LoVo (cell line): ENCODE data around the gene PPARD.
"Not testable (repeated sequence)": the region's sequence is repeated elsewhere in the genome, so short reads cannot be mapped to it uniquely, and the experiment has no call there.

Experiments
- DNase-seq: peaks from one replicate; pipeline ENCODE4 v3.0.0-alpha.2; 2016; ENCODE audit warnings: low spot score

PPARD gene

GRCh38 chr6:35438378-35439065 lies 96.2 kb downstream of the PPARD start:
- DNase-seq: not testable (repeated sequence)

- DNase-seq: no peak
Measured at GRCh38 chr6:35439308-35439707, 97.0 kb downstream of the PPARD start.

- DNase-seq: no peak
Measured at GRCh38 chr6:35441205-35441604, 98.8 kb downstream of the PPARD start.

- no peak for DNase-seq
Measured at GRCh38 chr6:35441642-35442041, 99.3 kb downstream of the PPARD start.

GRCh38 chr6:35442693-35443092 lies 100.3 kb downstream of the PPARD start:
- no peak for DNase-seq

GRCh38 chr6:35443341-35444030 lies 101.1 kb downstream of the PPARD start:
- DNase-seq: no peak

- DNase-seq: no peak
Measured at GRCh38 chr6:35445691-35446090, 103.3 kb downstream of the PPARD start.

GRCh38 chr6:35448191-35448590 lies 105.8 kb downstream of the PPARD start:
- DNase-seq: no peak

- DNase-seq: peak; percentile 84
Measured at GRCh38 chr6:35449287-35449881, 107.0 kb downstream of the PPARD start.

- DNase-seq: no peak
Measured at GRCh38 chr6:35451354-35452182, 109.2 kb downstream of the PPARD start.

- DNase-seq: peak; percentile 92
Measured at GRCh38 chr6:35452183-35453090, 110.1 kb downstream of the PPARD start, which contains the start of gene FANCE. Gene FANCE, plus strand, starts transcription at chr6:35452338. Its CDS starts 208 bp downstream, at chr6:35452546.

- no peak for DNase-seq
Measured at GRCh38 chr6:35453236-35453635, 110.9 kb downstream of the PPARD start.

- DNase-seq: no peak
Measured at GRCh38 chr6:35454391-35455110, 112.2 kb downstream of the PPARD start.

GRCh38 chr6:35457907-35458306 lies 115.5 kb downstream of the PPARD start:
- DNase-seq: no peak

- DNase-seq: no peak
Measured at GRCh38 chr6:35461270-35461669, 118.9 kb downstream of the PPARD start.

- no peak for DNase-seq
Measured at GRCh38 chr6:35463292-35463691, 120.9 kb downstream of the PPARD start.

- no peak for DNase-seq
Measured at GRCh38 chr6:35465646-35466045, 123.3 kb downstream of the PPARD start.

GRCh38 chr6:35468181-35468979 lies 126.0 kb downstream of the PPARD start, which contains the start of gene RPL10A:
Gene RPL10A, plus strand, starts transcription at chr6:35468401. Its CDS starts 34 bp downstream, at chr6:35468435.
- DNase-seq: peak; percentile 98

GRCh38 chr6:35468980-35469750 lies 126.8 kb downstream of the PPARD start:
- no peak for DNase-seq
